ENCODE measurements around the gene PDE6G. TPM values are rescaled to one million over a fixed set of nuclear protein-coding genes. Genes with fewer than 3 reads are reported as not detected.
A peak's percentile ranks its signal among the peaks of the same experiment; 100 is the strongest.

The PDE6G gene
- total RNA-seq, 4 donors from 2014 or later: 0.98 TPM; not detected in 3

GRCh38 chr17:81683584-81684441 lies 27.5 kb upstream of the PDE6G start, which contains the start of the genes ARL16 and HGS:
Gene ARL16 (minus strand): TSS chr17:81683797. CDS start chr17:81683753, 44 bp downstream.
Gene HGS (plus strand): TSS chr17:81684011. CDS start chr17:81684067, 56 bp downstream.
- intact Hi-C loops (cut with DNase I): no loop called here
- H3K9me3 ChIP-seq: no peaks in the 10 kb centered on the region
- H3K4me1 ChIP-seq: peaks cover 26 to 47% (median 39%) of the 10 kb centered on the region in 4 donors
- TF ChIP-seq POLR2A (IDR thresholded peaks at IDR 0.05; ENCODE audit: low read depth): peak; percentile 50
- TF ChIP-seq CTCF (IDR thresholded peaks at IDR 0.05): no peak
- peak; percentile 89 for TF ChIP-seq POLR2AphosphoS5 (IDR thresholded peaks at IDR 0.05)
- TF ChIP-seq EP300 (IDR thresholded peaks at IDR 0.05): no peak
- no peaks in the 10 kb centered on the region for H3K27me3 ChIP-seq
- WGBS: 1% methylated on average over 38 of the region's 112 CpGs
- H3K36me3 ChIP-seq: peaks cover 27 to 56% (median 43%) of the 10 kb centered on the region in 4 donors
- H3K27ac ChIP-seq (replicated peaks in 1 of 4): peak within 1 kb of the TSS; percentile 79 to 91 (median 90)
- H3K4me3 ChIP-seq: peak within 1 kb of the TSS; percentile 69 to 100 (median 98)
- DNase-seq (ENCODE audit: extremely low spot score): peak; percentile 99

- Histone ChIP-seq H3K4me1 (peaks cover 26 to 47% (median 39%) of the 10 kb centered on the region in 4 donors), H3K27me3 (no peaks in the 10 kb centered on the region), H3K4me3 (peak overlapping the region; percentile 69 to 100 (median 98)), H3K27ac (replicated peaks in 1 of 4) (peak overlapping the region; percentile 79 to 91 (median 90)), H3K9me3 (no peaks in the 10 kb centered on the region), H3K36me3 (peaks cover 21 to 50% (median 37%) of the 10 kb centered on the region in 4 donors)
- TF ChIP-seq POLR2AphosphoS5 (IDR thresholded peaks at IDR 0.05): no peak
- TF ChIP-seq EP300 (IDR thresholded peaks at IDR 0.05): no peak
- TF ChIP-seq CTCF (IDR thresholded peaks at IDR 0.05): no peak
- TF ChIP-seq POLR2A (IDR thresholded peaks at IDR 0.05; ENCODE audit: low read depth): no peak
- no peak for DNase-seq (ENCODE audit: extremely low spot score)
- no CpG with 5 or more reads among the region's 37 CpGs for WGBS
- intact Hi-C loops (cut with DNase I): no loop called here
Measured at GRCh38 chr17:81683208-81683583, 26.9 kb upstream of the PDE6G start.

- intact Hi-C loops (cut with DNase I): no loop called here
Measured at GRCh38 chr17:81682565-81683207, 26.3 kb upstream of the PDE6G start.

GRCh38 chr17:81681672-81682071 lies 25.3 kb upstream of the PDE6G start:
- 80% methylated on average over 15 of the region's 17 CpGs for WGBS

More at GRCh38 chr17:81682565-81683207, 26.3 kb upstream of the PDE6G start:
- H3K4me3 ChIP-seq: peak overlapping the region; percentile 69 to 100 (median 98)
- no peaks in the 10 kb centered on the region for H3K27me3 ChIP-seq
- peak overlapping the region; percentile 79 to 91 (median 90) for H3K27ac ChIP-seq (replicated peaks in 1 of 4)
- TF ChIP-seq CTCF (IDR thresholded peaks at IDR 0.05) (no peak), EP300 (IDR thresholded peaks at IDR 0.05) (no peak), POLR2A (IDR thresholded peaks at IDR 0.05; ENCODE audit: low read depth) (no peak), POLR2AphosphoS5 (IDR thresholded peaks at IDR 0.05) (no peak)
- DNase-seq (ENCODE audit: extremely low spot score): no peak
- H3K9me3 ChIP-seq: no peaks in the 10 kb centered on the region
- WGBS: 33% methylated on average over 13 of the region's 19 CpGs
- H3K4me1 ChIP-seq: peaks cover 26 to 47% (median 39%) of the 10 kb centered on the region in 4 donors
- peaks cover 16 to 45% (median 32%) of the 10 kb centered on the region in 4 donors for H3K36me3 ChIP-seq

More at GRCh38 chr17:81681672-81682071, 25.3 kb upstream of the PDE6G start:
- Histone ChIP-seq H3K4me1 (peaks cover 26 to 45% (median 39%) of the 10 kb centered on the region in 4 donors), H3K27me3 (no peaks in the 10 kb centered on the region), H3K4me3 (no peak overlapping the region), H3K9me3 (no peaks in the 10 kb centered on the region), H3K36me3 (peaks cover 6 to 34% (median 21%) of the 10 kb centered on the region in 4 donors), H3K27ac (replicated peaks in 1 of 4) (no peak overlapping the region)
- intact Hi-C loops (cut with DNase I): no loop called here
- TF ChIP-seq POLR2AphosphoS5 (IDR thresholded peaks at IDR 0.05) (no peak), CTCF (IDR thresholded peaks at IDR 0.05) (no peak), EP300 (IDR thresholded peaks at IDR 0.05) (no peak)
- DNase-seq (ENCODE audit: extremely low spot score): no peak
